GM10266 (cell line): ENCODE results near the gene ZBTB7C.

Experiments
- DNase-seq: peaks from one replicate; pipeline ENCODE4 v3.0.0; 2012; ENCODE audit errors: extremely low spot score
- TF ChIP-seq, protein P1 (sequence below): IDR thresholded peaks from 2 replicates; pipeline ENCODE4 v1.5.1; 2012; ENCODE audit warnings: mild to moderate bottlenecking, low read depth; ENCODE audit not compliant: control insufficient read depth, insufficient read depth; ENCODE audit errors: missing control alignments

ZBTB7C gene

DNA sequence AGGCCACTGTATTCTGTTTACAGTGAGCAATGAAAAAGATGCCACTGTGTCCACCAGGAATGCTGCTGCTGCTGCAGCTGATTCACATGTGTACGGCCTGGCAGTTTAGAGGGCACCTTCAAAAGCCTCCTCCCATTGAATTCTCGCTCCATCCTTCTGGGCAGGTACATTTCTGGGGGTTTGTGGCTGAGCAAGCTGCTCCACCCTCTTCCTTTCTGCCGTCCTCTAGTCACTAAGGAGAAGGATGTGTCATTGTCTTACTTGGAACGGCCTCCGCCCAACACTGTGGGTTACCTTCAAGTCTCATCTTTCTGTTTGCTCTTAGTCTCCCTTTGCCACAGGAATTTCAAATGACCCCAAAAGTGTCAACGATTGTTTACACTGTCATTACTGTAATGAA lies 182.0 kb downstream of the ZBTB7C start:
- TF ChIP-seq, protein P1, sequence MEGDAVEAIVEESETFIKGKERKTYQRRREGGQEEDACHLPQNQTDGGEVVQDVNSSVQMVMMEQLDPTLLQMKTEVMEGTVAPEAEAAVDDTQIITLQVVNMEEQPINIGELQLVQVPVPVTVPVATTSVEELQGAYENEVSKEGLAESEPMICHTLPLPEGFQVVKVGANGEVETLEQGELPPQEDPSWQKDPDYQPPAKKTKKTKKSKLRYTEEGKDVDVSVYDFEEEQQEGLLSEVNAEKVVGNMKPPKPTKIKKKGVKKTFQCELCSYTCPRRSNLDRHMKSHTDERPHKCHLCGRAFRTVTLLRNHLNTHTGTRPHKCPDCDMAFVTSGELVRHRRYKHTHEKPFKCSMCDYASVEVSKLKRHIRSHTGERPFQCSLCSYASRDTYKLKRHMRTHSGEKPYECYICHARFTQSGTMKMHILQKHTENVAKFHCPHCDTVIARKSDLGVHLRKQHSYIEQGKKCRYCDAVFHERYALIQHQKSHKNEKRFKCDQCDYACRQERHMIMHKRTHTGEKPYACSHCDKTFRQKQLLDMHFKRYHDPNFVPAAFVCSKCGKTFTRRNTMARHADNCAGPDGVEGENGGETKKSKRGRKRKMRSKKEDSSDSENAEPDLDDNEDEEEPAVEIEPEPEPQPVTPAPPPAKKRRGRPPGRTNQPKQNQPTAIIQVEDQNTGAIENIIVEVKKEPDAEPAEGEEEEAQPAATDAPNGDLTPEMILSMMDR = no peak
- no peak for DNase-seq

DNA sequence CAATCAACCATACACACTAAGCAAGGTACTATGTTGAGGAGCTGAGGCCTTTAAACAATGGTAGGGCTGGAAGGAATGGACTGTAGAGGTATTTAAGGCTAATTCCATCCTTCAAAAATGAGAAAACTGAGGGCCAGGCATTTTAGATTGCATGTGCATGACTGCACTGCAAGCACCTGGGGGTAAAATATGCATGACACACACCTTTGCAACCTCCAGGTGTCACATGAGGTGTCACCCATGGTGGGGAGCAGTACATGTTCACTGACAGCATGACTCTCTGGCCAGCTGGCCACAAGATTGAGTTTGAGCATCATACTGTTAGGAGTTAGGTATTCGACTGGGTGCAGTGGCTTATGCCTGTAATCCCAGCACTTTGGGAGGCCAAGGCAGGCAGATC lies 182.8 kb downstream of the ZBTB7C start:
- TF ChIP-seq, protein P1 = no peak
- DNase-seq = no peak

DNA sequence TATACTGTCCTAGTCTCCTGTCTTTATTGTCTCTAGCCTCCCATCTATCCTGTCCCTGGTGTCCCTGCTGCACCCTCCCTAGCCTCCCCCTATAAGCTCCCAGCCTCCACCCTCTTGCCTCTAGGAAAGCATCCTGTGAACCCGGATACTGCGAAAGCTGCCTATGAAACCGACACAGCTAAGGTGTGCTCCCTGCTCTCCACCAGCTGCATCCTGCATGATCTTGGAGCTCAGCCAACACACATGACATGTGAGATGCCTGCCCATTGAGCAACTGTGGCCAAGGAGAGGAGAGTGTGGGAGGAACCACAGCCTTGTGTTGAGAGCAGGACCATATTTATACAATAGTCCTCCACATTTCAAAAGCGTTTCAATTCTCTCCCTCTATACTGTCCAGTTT lies 187.1 kb downstream of the ZBTB7C start:
- DNase-seq = no peak
- TF ChIP-seq, protein P1 = no peak

DNA sequence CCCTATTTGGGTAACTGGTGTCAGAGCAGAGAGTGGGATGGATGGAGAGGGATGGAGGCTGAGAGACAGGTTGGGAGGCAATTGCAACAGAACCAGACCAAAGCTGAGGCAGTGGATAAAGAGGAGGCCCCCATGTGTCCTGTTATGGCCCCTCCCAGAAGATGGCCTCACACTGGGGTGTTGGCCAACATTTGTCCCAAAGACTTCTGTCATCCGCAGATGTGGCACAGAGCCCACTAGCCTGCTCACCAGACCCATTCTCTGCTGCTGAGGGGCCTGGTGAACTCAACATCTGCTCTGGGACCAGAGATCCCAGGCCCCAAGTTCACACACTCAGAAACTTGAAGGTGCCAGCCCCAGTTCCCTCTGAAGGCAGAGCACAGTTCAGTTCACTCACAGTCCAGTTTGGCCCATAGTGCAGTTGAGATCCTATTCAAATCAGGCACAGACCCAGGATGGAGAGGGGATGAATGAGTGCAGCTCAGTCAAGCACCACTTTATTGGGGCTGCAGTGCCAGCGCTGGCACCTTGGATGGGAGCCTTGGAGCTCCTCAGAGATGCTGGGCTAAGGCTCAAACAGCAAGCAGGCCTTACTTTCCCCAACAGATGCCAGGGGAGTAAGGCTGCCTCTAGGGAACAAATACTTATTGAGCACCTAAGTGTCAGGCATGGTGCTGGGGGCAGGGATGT lies 189.2 kb downstream of the ZBTB7C start:
- TF ChIP-seq, protein P1 = no peak
- DNase-seq = no peak

DNA sequence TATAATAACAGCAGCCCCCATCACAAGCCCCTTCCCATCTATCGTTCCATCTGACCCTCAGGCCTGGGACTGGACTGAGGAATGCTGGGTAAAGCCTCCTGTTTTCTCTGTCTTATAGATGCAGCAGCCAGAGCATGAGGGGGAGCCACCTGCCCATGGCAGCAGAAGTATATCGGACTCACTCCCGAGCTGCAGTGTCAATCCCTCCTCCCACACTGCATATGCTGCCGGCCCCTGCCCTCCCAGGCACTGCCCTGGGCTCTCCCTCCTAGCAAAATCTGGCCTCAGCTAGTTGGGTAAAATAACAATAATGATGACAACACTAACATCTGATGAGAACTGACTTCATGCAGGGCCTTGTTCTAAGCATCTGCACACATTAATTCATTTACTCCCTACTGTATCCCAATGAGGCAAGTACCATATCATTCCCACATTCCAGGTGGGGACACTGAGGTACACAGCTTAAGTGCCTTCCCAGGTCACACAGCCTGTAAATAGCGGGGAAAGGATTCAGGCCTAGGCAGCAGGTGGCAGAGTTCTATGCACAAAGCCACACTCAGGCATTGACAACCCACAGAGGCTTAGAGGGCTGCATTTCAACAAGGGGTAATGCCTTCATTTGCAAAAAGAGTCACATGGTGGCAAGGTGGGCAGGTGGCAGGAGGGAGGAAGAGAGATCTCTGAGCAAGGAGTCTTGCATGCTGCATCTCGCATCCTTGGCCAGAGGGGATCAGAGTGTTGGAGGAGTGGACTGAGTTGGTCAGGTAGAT lies 190.0 kb downstream of the ZBTB7C start:
- no peak for DNase-seq
- TF ChIP-seq, protein P1 = no peak

DNA sequence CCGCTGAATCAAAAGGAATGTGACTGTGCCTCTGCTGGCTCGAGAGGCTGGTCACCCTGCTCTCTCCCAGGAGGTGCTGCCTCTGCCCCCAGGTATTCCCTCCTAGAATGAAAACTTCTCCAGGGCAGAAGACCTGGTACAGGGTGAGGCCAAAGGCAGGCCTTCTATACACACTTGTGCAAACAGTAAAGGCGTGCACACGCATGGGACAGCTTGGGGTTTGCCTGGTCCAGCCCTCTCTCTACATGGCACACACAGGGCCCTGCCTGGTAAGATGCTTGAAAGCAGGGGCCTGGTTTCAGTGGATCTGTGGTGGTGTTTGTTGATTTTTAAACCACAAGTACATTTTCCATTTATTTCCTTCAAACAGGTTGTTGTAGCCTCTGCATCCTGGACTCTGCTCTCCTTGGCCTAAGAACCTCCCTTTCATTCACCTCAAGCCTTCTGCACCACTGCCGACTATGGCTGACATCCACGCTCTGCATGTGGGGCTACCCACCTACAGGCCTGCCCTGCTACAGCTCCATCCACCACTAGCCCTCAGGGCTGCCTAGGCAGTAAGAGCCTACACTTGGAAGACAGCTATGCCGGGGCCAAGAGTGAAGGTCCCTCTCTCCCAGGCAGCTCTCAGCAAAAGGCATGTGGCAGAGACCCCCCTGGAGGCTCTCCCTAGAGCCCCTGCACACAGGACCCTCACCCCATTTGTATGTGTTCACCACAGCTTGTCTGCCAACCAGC lies 190.7 kb downstream of the ZBTB7C start:
- DNase-seq = no peak
- TF ChIP-seq, protein P1 = no peak
